NCI-H1417 treated with DMSO at 0.1 percent for 48 hours (cell line): Measurements from ENCODE around the gene TMEM14A.

Experiments
- DNase-seq: peaks from one replicate; lab custom pipeline; 2025; lab: John Stamatoyannopoulos, UW

Gene TMEM14A

DNA sequence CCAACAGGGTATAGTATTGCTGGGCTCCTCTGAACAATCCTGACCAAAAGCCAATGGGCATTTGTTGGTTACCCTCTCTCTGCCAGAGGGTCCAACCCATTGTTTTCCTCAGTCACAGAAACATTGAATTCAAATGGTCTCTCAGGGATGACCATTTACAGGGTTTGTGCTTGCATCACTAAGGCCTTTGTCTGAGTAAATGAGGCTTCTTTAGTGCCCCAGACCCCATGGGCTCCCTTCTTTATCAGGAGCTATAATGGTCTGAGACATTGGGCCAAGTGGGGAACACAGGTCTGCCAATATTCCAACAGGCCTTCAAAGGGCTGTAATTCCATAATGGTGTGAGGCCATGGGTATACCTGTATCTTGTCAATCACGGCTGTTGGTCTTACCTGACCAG is 65.2 kb downstream of the TMEM14A start:
- DNase-seq, result no peak
